22Rv1 (cell line): ENCODE data around the gene MAGEB2.

Experiments
- ZFX ChIP-seq: fragments of 450-650 bp; IDR thresholded peaks from 2 replicates; pipeline ENCODE4 v1.6.1; 2017; ENCODE audit warnings: antibody characterized with exemption, borderline replicate concordance
- TF ChIP-seq, protein P1 (sequence below): fragments of 450-650 bp; IDR thresholded peaks from 2 replicates; pipeline ENCODE4 v1.5.1; 2017; ENCODE audit warnings: mild to moderate bottlenecking

DNA sequence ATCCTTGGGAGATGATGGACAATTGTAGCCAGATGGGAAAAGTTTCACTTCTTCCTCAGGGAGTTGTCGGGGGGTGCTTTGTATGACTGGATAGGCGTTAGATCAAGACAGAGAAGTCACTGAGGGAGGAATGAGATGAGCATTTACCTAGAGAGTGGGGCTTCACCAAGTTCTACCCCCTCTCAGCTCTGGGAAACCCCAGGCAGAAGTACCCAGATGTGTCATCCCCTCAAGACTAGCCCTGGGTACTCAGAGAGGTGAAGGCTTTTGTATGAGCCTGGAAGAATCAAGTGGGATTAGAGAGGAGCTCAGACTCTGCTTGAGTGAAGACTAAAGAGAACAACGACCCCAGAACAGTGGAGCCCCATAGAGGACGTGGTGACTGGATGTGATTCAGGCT lies 33.5 kb downstream of the MAGEB2 start:
- TF ChIP-seq, protein P1, sequence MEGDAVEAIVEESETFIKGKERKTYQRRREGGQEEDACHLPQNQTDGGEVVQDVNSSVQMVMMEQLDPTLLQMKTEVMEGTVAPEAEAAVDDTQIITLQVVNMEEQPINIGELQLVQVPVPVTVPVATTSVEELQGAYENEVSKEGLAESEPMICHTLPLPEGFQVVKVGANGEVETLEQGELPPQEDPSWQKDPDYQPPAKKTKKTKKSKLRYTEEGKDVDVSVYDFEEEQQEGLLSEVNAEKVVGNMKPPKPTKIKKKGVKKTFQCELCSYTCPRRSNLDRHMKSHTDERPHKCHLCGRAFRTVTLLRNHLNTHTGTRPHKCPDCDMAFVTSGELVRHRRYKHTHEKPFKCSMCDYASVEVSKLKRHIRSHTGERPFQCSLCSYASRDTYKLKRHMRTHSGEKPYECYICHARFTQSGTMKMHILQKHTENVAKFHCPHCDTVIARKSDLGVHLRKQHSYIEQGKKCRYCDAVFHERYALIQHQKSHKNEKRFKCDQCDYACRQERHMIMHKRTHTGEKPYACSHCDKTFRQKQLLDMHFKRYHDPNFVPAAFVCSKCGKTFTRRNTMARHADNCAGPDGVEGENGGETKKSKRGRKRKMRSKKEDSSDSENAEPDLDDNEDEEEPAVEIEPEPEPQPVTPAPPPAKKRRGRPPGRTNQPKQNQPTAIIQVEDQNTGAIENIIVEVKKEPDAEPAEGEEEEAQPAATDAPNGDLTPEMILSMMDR = no peak
- TF ChIP-seq ZFX = no peak
